Epithelial cell of proximal tubule (primary cell): Measurements from ENCODE around the gene USF2. TPM values are rescaled to one million over a fixed set of nuclear protein-coding genes. Genes with fewer than 3 reads are reported as not detected.

Experiments used
- DNase-seq: peaks from one replicate; pipeline ENCODE4 v3.0.0-alpha.2; 2011; ENCODE audit warnings: low read depth
- H3K4me3 ChIP-seq: 2 replicates; pipeline ENCODE4 v1.5.1; 2011; ENCODE audit warnings: low read depth, mild to moderate bottlenecking, low read length
- total RNA-seq: library from RNA; depleted of rRNA; stranded (reverse); fragments of >200 nt; gene quantifications from 2 replicates; pipeline ENCODE4 v1.2.3, GENCODE V29; 2015
- TF ChIP-seq, protein P1 (sequence below): conservative IDR thresholded peaks from 2 replicates; pipeline ENCODE4 v1.5.1; 2012; ENCODE audit warnings: low read depth, mild to moderate bottlenecking, low read length

The USF2 gene
- total RNA-seq, 1 donor from 2014 or later = 62.9 TPM

DNA sequence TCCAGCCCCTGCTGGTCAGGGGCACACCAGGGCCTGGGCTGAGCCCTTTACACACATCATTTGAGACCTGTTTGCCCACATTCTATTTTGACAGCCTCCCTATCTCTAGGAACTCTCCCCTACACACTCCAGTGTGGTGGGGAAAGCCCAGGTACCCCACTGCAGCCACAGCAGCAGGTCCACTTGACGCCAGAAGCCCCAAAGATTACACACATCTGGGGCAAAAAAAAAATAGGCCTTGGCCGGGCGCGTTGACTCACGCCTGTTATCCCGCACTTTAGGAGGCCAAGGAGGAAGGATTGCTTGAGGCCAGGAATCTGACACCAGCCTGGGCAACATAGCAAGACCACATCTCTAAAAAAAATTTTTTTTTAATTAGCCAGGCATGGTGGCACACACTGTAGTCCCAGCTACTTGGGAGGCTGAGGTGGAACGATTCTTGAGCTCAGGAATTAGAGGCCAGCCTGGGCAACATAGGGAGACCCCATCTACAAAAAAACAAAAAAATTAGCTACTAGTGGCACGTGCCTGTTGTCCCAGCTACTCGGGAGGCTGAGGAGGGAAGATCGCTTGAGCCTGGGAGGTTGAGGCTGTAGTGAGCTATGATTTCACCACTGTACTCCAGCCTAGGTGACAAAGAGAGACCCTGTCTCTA lies 42.2 kb downstream of the USF2 start:
- no peak for DNase-seq
- H3K4me3 ChIP-seq = no peak overlapping the region
- TF ChIP-seq, protein P1, sequence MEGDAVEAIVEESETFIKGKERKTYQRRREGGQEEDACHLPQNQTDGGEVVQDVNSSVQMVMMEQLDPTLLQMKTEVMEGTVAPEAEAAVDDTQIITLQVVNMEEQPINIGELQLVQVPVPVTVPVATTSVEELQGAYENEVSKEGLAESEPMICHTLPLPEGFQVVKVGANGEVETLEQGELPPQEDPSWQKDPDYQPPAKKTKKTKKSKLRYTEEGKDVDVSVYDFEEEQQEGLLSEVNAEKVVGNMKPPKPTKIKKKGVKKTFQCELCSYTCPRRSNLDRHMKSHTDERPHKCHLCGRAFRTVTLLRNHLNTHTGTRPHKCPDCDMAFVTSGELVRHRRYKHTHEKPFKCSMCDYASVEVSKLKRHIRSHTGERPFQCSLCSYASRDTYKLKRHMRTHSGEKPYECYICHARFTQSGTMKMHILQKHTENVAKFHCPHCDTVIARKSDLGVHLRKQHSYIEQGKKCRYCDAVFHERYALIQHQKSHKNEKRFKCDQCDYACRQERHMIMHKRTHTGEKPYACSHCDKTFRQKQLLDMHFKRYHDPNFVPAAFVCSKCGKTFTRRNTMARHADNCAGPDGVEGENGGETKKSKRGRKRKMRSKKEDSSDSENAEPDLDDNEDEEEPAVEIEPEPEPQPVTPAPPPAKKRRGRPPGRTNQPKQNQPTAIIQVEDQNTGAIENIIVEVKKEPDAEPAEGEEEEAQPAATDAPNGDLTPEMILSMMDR = no peak

DNA sequence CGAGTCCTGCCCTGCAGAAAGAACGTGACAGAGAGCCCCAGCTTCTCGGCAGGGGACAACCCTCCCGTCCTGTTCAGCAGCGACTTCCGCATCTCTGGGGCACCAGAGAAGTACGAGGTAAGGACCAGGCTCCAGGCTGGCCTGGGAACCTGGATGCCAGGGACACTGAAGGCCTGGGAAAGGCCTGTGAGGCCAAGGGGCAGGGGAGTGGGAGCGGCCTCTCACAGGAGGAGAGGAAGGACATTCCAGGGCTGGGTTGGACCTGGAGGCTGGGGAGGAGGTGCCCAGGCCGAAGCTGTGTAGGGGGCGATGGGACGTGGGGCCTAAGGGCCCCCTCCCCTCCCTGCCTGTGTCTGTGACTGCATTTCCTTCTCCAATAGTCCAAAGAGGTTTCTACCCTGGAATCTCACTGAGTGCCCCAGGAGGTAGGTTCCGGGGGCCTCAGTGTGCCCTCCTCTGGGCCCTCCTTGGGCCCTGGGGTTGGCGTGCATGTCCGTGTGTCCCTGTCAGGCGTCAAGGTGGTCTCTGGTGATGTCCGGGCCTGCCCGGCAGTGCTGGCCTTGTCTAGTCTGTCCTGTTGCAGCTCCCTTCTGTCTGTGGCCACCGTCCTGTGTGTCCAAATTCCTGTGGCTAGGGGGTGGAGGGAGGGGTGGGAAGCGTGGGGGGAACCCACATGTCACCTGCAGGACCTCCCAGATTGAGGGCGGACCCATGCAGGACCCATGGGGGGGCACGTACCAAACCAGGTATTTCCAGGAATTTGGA lies 43.3 kb downstream of the USF2 start:
- TF ChIP-seq, protein P1 = no peak
- no peak overlapping the region for H3K4me3 ChIP-seq
- DNase-seq = no peak

DNA sequence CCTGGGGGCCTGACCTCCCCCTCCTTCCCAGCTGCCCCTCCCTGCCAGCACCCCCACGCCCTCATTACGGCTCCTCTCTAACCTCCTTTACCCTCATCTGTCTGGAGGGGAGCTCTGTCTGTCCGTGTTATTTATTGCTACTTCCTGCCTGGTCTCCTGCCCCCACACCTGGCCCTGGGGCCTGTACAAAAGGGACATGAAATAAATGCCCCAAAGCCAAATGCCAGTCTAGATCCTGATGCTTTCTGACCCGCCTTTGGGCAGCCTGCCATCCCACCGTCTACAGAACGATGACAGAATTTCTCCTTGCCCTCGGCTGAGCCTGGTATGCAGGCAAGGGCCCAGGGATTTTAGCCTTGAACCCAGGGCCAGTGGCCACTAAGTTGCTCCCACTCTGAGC lies 44.8 kb downstream of the USF2 start:
- no peak for DNase-seq
- TF ChIP-seq, protein P1 = no peak
- no peak overlapping the region for H3K4me3 ChIP-seq

DNA sequence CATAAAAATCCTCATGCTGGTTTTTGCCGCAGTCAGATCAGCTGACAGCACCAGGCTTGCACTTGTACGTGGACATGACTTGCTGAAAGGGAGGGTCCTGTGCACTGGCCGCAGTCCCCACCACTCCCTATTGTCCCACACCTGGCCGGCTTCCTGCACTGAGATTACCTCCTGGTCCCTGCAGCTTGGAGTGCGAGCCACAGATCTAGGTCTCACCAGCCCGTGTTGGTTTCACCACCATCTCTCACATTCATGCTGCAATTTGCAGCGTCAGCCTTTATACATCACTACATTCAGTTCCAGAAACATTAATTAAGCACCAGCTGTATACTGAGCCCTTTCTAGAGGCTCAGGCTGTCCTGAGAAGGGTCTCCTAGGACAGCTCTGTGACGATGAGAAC lies 45.3 kb downstream of the USF2 start:
- DNase-seq = no peak
- TF ChIP-seq, protein P1 = no peak
- no peak overlapping the region for H3K4me3 ChIP-seq

DNA sequence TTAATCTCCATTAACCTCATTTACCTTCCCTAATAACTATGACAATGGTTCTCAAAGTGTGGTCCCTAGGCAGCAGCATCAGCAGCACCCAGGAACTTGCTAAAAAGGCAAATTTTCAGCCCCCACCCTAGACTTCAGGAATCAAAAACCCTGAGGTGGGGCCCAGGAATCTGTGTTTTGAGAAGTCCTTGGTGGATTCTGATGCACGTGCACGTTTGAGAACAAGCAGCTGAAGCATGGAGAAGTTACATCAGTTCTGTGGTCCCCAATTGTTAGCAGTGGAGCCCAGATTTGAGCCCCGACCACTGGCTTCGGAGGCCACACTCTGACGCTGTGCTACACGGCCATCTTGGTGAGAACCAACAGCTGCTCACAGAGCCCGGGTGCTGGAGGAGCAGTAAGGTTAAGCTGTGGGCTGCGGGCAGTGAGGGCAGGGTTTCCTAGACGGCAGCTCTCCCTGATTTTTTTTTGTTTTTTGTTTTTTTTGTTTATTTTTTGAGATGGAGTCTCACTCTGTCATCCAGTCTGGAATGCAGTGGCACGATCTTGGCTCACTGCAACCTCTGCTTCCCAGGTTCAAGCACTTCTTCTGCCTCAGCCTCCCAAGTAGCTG lies 46.2 kb downstream of the USF2 start:
- H3K4me3 ChIP-seq = no peak overlapping the region
- TF ChIP-seq, protein P1 = no peak
- DNase-seq = no peak

DNA sequence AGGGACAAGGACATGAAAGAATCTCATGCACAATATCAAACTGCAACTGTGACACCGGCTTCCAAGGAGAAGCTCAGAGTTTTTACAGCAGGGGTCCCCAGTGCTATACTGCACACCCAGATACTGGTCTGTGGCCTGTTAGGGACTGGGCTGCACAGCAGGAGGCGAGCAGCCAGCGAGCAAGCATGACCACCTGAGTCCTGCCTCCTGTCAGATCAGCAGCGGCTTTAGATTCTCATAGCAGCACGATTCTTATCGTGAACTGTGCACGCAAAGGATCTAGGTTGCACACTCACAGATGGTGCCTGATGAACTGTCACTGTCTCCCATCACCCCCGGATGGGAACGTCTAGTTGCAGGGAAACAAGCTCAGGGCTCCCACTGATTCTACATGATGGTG lies 47.1 kb downstream of the USF2 start:
- DNase-seq = no peak
- H3K4me3 ChIP-seq = no peak overlapping the region
- TF ChIP-seq, protein P1 = no peak
